Chondrocyte (in vitro differentiated cells): ENCODE data around the gene TBXA2R. TPM values are rescaled to one million over a fixed set of nuclear protein-coding genes. Genes with fewer than 3 reads are reported as not detected.

Experiments
- DNase-seq: peaks from one replicate; pipeline ENCODE4 v3.0.0; 2021; ENCODE audit warnings: mixed read lengths, low spot score
- H3K27ac Mint-ChIP-seq: one replicate; pipeline ENCODE4 v1.8.0; 2021; ENCODE audit warnings: mild to moderate bottlenecking, moderate library complexity, mixed read lengths; ENCODE audit not compliant: unreplicated experiment
- H3K27me3 Mint-ChIP-seq: 2 replicates; pipeline ENCODE4 v1.8.0; 2021; ENCODE audit warnings: low read depth, mixed read lengths
- H3K36me3 Mint-ChIP-seq: 2 replicates; pipeline ENCODE4 v1.8.0; 2021; ENCODE audit warnings: low read depth, mixed read lengths
- H3K4me1 Mint-ChIP-seq: 2 replicates; pipeline ENCODE4 v1.8.0; 2021; ENCODE audit warnings: low read depth, mild to moderate bottlenecking, mixed read lengths
- H3K4me3 Mint-ChIP-seq: one replicate; pipeline ENCODE4 v1.8.0; 2021; ENCODE audit warnings: mild to moderate bottlenecking, moderate library complexity, mixed read lengths; ENCODE audit not compliant: unreplicated experiment
- H3K9me3 Mint-ChIP-seq: 2 replicates; pipeline ENCODE4 v1.8.0; 2021; ENCODE audit warnings: low read depth, mixed read lengths
- total RNA-seq: library from RNA; stranded (reverse); gene quantifications from 3 replicates; pipeline ENCODE4 v1.2.1, GENCODE V29; 2021
- TF ChIP-seq, protein P1 (sequence below): fragments of 200-600 bp; sonication (generic); IDR thresholded peaks from 2 replicates; pipeline ENCODE4 v1.5.0; 2021; ENCODE audit warnings: antibody characterized with exemption, mild to moderate bottlenecking, moderate library complexity

Gene TBXA2R
- total RNA-seq, 1 donor from 2014 or later = 5.8 TPM

DNA sequence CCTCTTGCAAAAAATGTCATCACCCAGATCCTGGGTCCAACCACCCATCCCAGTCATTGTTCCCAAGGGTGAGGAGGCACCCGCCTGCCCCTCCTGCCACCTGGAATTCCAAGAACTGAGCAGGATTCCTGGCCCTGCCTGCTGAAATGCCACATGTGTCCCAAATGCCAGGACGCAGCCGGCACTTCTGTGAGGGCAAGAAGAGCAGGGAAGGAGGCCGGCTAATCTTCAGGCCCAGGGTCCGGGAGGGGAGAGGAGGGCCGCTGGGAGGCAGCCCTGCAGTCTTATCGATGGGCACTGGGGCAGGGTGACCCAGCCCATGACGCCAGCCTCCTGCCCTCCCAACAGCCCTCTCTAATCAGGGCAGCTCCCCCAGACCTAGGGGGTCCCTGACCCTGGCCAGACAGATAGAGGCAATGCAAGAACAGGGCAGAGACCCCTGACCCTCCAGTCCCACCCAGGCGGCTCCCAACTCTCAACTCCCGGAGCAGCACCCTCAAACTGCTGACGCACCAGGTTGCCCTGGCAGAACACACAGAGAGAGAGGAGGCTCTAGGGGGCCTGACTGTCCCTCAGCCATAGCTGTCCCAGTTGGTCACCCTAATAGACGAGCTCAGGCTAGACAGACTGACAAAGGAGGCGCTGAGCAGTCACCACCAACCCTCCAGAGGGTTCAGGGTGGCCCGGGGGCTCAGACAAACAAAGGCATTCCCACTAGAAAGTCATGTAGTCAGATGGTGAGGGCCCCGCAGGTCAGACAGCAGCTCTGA lies 50.8 kb downstream of the TBXA2R start:
- Mint-ChIP-seq H3K27ac (peak overlapping the region; percentile 79), H3K36me3 (no peaks in the 10 kb centered on the region)

DNA sequence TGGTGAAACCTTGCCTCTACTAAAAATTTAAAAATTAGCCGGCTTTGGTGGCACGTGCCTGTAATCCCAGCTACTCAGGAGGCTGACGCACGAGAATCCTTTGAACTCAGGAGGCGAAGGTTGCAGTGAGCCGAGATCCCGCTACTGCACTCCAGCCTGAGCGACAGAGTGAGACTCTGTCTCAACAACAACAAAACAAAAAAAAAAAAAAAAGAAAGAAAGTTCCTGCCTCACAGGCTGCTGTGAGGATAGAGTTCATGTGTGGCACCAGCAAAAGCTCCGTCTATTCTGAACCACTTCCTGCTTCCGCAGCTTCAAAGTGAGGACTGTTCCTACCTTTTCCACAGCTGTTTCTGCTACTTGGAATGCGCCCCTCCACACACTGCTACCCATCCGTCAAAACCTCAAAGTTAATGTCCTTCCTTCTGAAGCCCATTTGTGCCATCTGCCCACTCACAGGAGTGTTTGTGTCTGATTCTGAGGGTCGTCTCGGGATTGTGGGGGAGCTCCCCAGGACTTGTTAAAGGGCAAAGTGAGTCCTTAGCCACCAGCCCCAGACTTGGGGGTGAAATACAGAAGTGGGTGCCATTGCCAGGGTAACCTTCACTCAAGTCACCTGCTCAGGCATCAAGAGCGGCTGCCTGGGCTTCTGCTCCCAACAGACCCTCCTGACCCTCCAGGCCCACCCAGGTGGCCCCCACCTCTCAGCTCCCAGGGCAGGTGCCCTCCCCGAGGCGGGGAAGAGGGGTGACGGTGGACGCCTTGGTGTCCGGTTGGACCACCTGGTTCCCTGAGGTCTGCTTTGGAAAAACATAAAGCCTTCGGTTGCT lies 52.2 kb downstream of the TBXA2R start:
- peaks cover 34% of the 10 kb centered on the region for H3K4me1 Mint-ChIP-seq
- H3K9me3 Mint-ChIP-seq = no peaks in the 10 kb centered on the region
- no peaks in the 10 kb centered on the region for H3K36me3 Mint-ChIP-seq
- no peak for DNase-seq
- TF ChIP-seq, protein P1, sequence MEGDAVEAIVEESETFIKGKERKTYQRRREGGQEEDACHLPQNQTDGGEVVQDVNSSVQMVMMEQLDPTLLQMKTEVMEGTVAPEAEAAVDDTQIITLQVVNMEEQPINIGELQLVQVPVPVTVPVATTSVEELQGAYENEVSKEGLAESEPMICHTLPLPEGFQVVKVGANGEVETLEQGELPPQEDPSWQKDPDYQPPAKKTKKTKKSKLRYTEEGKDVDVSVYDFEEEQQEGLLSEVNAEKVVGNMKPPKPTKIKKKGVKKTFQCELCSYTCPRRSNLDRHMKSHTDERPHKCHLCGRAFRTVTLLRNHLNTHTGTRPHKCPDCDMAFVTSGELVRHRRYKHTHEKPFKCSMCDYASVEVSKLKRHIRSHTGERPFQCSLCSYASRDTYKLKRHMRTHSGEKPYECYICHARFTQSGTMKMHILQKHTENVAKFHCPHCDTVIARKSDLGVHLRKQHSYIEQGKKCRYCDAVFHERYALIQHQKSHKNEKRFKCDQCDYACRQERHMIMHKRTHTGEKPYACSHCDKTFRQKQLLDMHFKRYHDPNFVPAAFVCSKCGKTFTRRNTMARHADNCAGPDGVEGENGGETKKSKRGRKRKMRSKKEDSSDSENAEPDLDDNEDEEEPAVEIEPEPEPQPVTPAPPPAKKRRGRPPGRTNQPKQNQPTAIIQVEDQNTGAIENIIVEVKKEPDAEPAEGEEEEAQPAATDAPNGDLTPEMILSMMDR = no peak
- no peak overlapping the region for H3K4me3 Mint-ChIP-seq
- H3K27ac Mint-ChIP-seq = peak overlapping the region; percentile 20
- H3K27me3 Mint-ChIP-seq = no peaks in the 10 kb centered on the region

More for the DNA sequence above, 50.8 kb downstream of the TBXA2R start:
- Mint-ChIP-seq H3K4me3 (peak overlapping the region; percentile 88), H3K27me3 (no peaks in the 10 kb centered on the region), H3K9me3 (no peaks in the 10 kb centered on the region), H3K4me1 (peaks cover 34% of the 10 kb centered on the region)
- TF ChIP-seq, protein P1 = no peak
- DNase-seq = no peak

DNA sequence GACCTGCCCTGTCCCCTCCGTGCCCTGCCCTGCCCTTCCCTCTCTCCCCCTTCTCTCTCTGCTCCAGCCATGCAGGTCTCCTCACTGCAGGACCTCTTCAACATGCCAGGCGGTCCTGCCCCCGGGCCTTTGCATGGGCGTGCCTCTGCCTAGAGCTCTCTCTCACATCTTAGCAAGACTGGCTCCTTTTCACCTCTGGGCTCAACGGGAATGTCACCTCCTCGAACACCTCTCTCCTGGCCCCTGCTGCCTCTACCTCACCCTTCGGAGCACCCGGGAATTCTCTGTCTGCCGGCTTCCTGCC lies 54.9 kb downstream of the TBXA2R start:
- H3K27me3 Mint-ChIP-seq = no peaks in the 10 kb centered on the region
- peaks cover 27% of the 10 kb centered on the region for H3K4me1 Mint-ChIP-seq
- no peaks in the 10 kb centered on the region for H3K9me3 Mint-ChIP-seq
- TF ChIP-seq, protein P1 = no peak
- DNase-seq = no peak
- no peak overlapping the region for H3K27ac Mint-ChIP-seq
- no peak overlapping the region for H3K4me3 Mint-ChIP-seq
- no peaks in the 10 kb centered on the region for H3K36me3 Mint-ChIP-seq

DNA sequence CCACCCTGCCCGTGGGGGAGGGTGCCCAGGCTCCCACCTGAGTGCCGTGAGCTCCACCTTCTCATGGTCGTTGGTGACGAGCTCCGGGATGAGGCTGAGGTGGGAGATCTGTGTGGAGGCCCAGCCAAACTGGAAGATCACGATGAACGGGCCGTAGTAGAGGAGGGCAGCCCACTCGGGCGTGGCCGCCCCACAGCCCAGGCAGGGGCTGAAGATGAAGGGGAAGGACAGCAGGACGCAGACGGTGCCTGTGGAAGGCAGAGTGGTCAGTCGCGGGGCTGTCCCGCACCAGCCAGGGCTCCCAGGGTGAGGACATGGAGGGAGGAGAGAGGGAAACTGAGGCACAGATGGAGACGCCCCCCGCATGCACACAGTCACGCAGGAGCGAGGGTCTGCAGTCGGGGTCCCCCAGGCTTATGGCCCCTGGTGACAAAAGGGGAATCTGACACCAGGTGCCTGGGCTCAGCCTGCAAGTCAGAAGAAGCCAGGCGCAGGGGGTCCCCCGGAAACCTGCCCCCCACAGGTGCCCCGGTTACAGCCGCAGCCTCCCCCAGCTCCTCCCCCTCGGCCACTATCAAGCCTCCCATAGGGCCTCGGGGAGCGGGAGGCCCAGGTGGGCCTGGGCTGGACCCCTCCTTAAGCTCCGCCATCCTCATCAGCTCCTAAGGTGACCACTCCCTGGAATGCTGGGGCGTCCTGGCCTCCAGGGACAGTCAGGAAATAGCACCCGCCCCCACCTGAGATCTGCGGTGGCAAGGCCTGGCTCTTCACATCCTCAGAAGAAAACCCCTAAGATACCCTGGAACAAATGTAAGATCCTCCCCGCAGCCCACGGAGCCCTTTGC lies 55.5 kb downstream of the TBXA2R start:
- Mint-ChIP-seq H3K27ac (no peak overlapping the region), H3K27me3 (no peaks in the 10 kb centered on the region), H3K9me3 (no peaks in the 10 kb centered on the region), H3K4me3 (no peak overlapping the region), H3K4me1 (peaks cover 21% of the 10 kb centered on the region), H3K36me3 (no peaks in the 10 kb centered on the region)
- DNase-seq = no peak
- TF ChIP-seq, protein P1 = no peak

DNA sequence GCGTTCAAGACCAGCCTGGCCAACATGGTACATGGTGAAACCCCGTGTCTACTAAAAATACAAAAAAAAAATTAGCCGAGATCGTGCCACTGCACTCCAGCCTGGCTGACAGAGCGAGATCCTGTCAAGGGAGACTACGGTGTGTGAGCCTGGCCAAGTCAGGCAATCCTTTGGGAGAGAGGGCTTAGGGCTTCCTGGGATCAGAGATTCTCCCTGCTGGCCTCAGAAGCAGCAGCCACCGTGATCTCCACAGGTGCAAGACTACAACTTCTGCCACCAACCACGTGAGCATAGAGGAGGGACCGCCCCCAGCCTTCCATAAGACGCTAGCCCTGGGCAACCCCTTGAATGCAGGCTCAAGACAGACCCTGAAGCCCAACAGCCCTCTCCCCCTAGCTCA lies 56.9 kb downstream of the TBXA2R start:
- H3K4me1 Mint-ChIP-seq = peaks cover 8% of the 10 kb centered on the region
- peaks cover 3% of the 10 kb centered on the region for H3K36me3 Mint-ChIP-seq
- TF ChIP-seq, protein P1 = no peak
- H3K27me3 Mint-ChIP-seq = no peaks in the 10 kb centered on the region
- no peak overlapping the region for H3K27ac Mint-ChIP-seq
- no peak overlapping the region for H3K4me3 Mint-ChIP-seq
- no peak for DNase-seq
- H3K9me3 Mint-ChIP-seq = no peaks in the 10 kb centered on the region
